Neural cell (in vitro differentiated cells): ENCODE measurements around the gene B3GNT5. TPM values are rescaled to one million over a fixed set of nuclear protein-coding genes. Genes with fewer than 3 reads are reported as not detected.

Source experiments
- H2AFZ ChIP-seq: fragments of 200-600, 300-800 bp; sonication (generic), shearing (Covaris generic); 2 replicates; pipeline ENCODE4 v1.6.0; 2014; ENCODE audit warnings: low read depth, mild to moderate bottlenecking, antibody characterized with exemption, low read length, moderate library complexity
- H3F3A ChIP-seq: fragments of 200-600 bp; shearing (Covaris generic); 2 replicates; pipeline ENCODE4 v1.6.1; 2016; ENCODE audit warnings: mild to moderate bottlenecking, moderate library complexity, mixed read lengths, antibody characterized with exemption, low read length; ENCODE audit not compliant: insufficient read depth, poor library complexity, severe bottlenecking
- H3K27ac ChIP-seq: fragments of 200-600, 300-800 bp; sonication (generic), shearing (Covaris generic); 2 replicates; pipeline ENCODE4 v1.5.1; 2014; ENCODE audit warnings: mild to moderate bottlenecking, low read length, moderate library complexity
- H3K27me3 ChIP-seq: fragments of 300-800, 200-600 bp; sonication (generic), shearing (Covaris generic); 2 replicates; pipeline ENCODE4 v1.6.0; 2014; ENCODE audit warnings: mild to moderate bottlenecking, low read depth, low read length, moderate library complexity; ENCODE audit not compliant: insufficient read depth
- H3K36me3 ChIP-seq: fragments of 300-800, 200-600 bp; sonication (generic), shearing (Covaris generic); 2 replicates; pipeline ENCODE4 v1.5.1; 2014; ENCODE audit warnings: mild to moderate bottlenecking, antibody characterized with exemption, low read length, moderate library complexity; ENCODE audit not compliant: insufficient read depth
- H3K4me2 ChIP-seq: fragments of 300-800, 200-600 bp; sonication (generic), shearing (Covaris generic); 2 replicates; pipeline ENCODE4 v1.6.0; 2014; ENCODE audit warnings: mild to moderate bottlenecking, low read length
- H3K4me3 ChIP-seq: fragments of 300-800, 200-600 bp; sonication (generic), shearing (Covaris generic); 2 replicates; pipeline ENCODE4 v1.5.1; 2014; ENCODE audit warnings: mild to moderate bottlenecking, low read length, moderate library complexity
- H3K79me2 ChIP-seq: fragments of 200-600 bp; shearing (Covaris generic); replicated peaks from 2 replicates; pipeline ENCODE4 v1.6.0; 2014; ENCODE audit warnings: mild to moderate bottlenecking, low read length, moderate library complexity; ENCODE audit not compliant: insufficient read depth
- H3K9ac ChIP-seq: fragments of 300-800, 200-600 bp; sonication (generic), shearing (Covaris generic); 2 replicates; pipeline ENCODE4 v1.6.1; 2016; ENCODE audit warnings: mild to moderate bottlenecking, low read length, mixed read lengths
- H3K9me2 ChIP-seq: fragments of 200-600 bp; shearing (Covaris generic); 2 replicates; pipeline ENCODE4 v1.6.1; 2016; ENCODE audit warnings: mild to moderate bottlenecking, low read length, mixed read lengths; ENCODE audit not compliant: insufficient read depth
- H3K9me3 ChIP-seq: fragments of 200-600, 300-800 bp; sonication (generic), shearing (Covaris generic); 2 replicates; pipeline ENCODE4 v1.6.1; 2016; ENCODE audit warnings: mild to moderate bottlenecking, mixed run types, low read length, moderate library complexity, mixed read lengths
- H4K20me1 ChIP-seq: fragments of 200-600 bp; shearing (Covaris generic); 2 replicates; pipeline ENCODE4 v1.6.1; 2016; ENCODE audit warnings: mild to moderate bottlenecking, mixed run types; ENCODE audit not compliant: insufficient read depth
- CTCF ChIP-seq: fragments of 450-650 bp; IDR thresholded peaks from 2 replicates; pipeline ENCODE4 v1.5.1; 2014; ENCODE audit warnings: antibody characterized with exemption, mild to moderate bottlenecking, moderate library complexity; ENCODE audit not compliant: poor library complexity, severe bottlenecking
- EP300 ChIP-seq: fragments of 450-650 bp; conservative IDR thresholded peaks from 2 replicates; pipeline ENCODE4 v1.6.1; 2014; ENCODE audit warnings: antibody characterized with exemption, mild to moderate bottlenecking, moderate library complexity; ENCODE audit not compliant: poor library complexity, severe bottlenecking
- EZH2 ChIP-seq: fragments of 200-600, 300-800 bp; shearing (Covaris generic), sonication (generic); IDR thresholded peaks from 2 replicates; pipeline ENCODE4 v1.6.1; 2014; ENCODE audit warnings: antibody characterized with exemption, low read length, borderline replicate concordance, mild to moderate bottlenecking; ENCODE audit not compliant: insufficient read depth, poor library complexity, severe bottlenecking
- MXI1 ChIP-seq: fragments of 450-650 bp; conservative IDR thresholded peaks from 2 replicates; pipeline ENCODE4 v1.6.1; 2014; ENCODE audit warnings: antibody characterized with exemption, mild to moderate bottlenecking; ENCODE audit not compliant: poor library complexity, severe bottlenecking
- POLR2AphosphoS5 ChIP-seq: IDR thresholded peaks from 2 replicates; pipeline ENCODE4 v1.6.1; 2012
- RAD21 ChIP-seq: fragments of 450-650 bp; conservative IDR thresholded peaks from 2 replicates; pipeline ENCODE4 v1.6.1; 2014; ENCODE audit warnings: antibody characterized with exemption, mild to moderate bottlenecking, moderate library complexity
- SMC3 ChIP-seq: fragments of 450-650 bp; conservative IDR thresholded peaks from 2 replicates; pipeline ENCODE4 v1.6.1; 2014; ENCODE audit warnings: antibody characterized with exemption, mild to moderate bottlenecking, moderate library complexity; ENCODE audit not compliant: poor library complexity
- TAF1 ChIP-seq: IDR thresholded peaks from 2 replicates; pipeline ENCODE4 v1.6.1; 2012; ENCODE audit warnings: low read depth
- polyA plus RNA-seq: library from polyadenylated mRNA; depleted of rRNA; stranded (reverse); fragments of >200 nt; gene quantifications from 2 replicates; pipeline ENCODE4 v1.2.3, GENCODE V29; 2014
- TF ChIP-seq, protein P1 (sequence below): IDR thresholded peaks from 2 replicates; pipeline ENCODE4 v1.6.1; 2012; ENCODE audit warnings: borderline replicate concordance

Gene B3GNT5
- polyA plus RNA-seq, 1 donor from 2014 or later = 6.1 TPM

DNA sequence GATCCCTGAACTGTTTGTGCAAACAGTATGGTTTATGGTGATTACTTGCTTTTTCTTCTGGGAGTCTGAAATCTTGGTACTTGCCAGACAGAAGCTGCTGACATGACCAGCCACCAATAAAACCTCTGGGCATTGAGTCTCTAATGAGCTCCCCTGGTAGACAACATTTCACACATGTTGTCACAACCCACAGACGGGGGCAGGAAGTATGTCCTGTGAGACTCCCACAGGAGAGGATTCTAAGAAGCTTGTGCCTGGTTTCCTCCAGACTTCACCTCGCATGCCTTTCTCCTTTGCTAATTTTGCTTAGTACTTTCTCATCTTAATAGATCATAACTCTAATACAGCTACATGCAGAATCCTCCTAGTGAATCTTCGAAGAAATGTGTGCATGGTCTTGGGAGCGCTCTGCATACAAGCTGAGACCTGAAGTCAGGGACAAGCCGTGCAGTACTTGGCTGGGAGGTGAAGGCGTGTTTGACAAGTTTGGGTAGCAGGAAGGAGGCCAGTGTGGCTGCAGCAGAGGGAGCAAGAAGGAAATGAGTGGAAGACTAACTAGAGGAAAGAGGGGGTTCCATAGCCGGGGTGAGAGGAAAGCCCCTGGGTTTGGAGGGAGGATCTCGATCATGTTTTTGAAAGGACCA is 49.0 kb downstream of the B3GNT5 start:
- no peaks in the 10 kb centered on the region for H3F3A ChIP-seq
- H3K9me2 ChIP-seq = no peaks in the 10 kb centered on the region
- H3K27me3 ChIP-seq = no peaks in the 10 kb centered on the region
- H3K27ac ChIP-seq = no peak overlapping the region
- H2AFZ ChIP-seq = no peak overlapping the region
- H3K9ac ChIP-seq = no peak overlapping the region
- H3K4me2 ChIP-seq = no peak overlapping the region
- no peak overlapping the region for H3K4me3 ChIP-seq
- TF ChIP-seq CTCF (no peak), TAF1 (no peak), EZH2 (no peak), SMC3 (no peak), MXI1 (no peak), EP300 (no peak)
- TF ChIP-seq, protein P1, sequence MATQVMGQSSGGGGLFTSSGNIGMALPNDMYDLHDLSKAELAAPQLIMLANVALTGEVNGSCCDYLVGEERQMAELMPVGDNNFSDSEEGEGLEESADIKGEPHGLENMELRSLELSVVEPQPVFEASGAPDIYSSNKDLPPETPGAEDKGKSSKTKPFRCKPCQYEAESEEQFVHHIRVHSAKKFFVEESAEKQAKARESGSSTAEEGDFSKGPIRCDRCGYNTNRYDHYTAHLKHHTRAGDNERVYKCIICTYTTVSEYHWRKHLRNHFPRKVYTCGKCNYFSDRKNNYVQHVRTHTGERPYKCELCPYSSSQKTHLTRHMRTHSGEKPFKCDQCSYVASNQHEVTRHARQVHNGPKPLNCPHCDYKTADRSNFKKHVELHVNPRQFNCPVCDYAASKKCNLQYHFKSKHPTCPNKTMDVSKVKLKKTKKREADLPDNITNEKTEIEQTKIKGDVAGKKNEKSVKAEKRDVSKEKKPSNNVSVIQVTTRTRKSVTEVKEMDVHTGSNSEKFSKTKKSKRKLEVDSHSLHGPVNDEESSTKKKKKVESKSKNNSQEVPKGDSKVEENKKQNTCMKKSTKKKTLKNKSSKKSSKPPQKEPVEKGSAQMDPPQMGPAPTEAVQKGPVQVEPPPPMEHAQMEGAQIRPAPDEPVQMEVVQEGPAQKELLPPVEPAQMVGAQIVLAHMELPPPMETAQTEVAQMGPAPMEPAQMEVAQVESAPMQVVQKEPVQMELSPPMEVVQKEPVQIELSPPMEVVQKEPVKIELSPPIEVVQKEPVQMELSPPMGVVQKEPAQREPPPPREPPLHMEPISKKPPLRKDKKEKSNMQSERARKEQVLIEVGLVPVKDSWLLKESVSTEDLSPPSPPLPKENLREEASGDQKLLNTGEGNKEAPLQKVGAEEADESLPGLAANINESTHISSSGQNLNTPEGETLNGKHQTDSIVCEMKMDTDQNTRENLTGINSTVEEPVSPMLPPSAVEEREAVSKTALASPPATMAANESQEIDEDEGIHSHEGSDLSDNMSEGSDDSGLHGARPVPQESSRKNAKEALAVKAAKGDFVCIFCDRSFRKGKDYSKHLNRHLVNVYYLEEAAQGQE = no peak
- H4K20me1 ChIP-seq = no peaks in the 10 kb centered on the region
- no peaks in the 10 kb centered on the region for H3K79me2 ChIP-seq
- H3K9me3 ChIP-seq = no peaks in the 10 kb centered on the region
- H3K36me3 ChIP-seq = no peaks in the 10 kb centered on the region

GRCh38 chr3:183303690-183304089 is 50.6 kb downstream of the B3GNT5 start:
- Histone ChIP-seq H4K20me1 (no peaks in the 10 kb centered on the region), H3F3A (no peaks in the 10 kb centered on the region), H3K36me3 (no peaks in the 10 kb centered on the region), H3K4me2 (no peak overlapping the region), H3K9ac (no peak overlapping the region), H3K27me3 (no peaks in the 10 kb centered on the region), H3K79me2 (no peaks in the 10 kb centered on the region), H3K9me2 (no peaks in the 10 kb centered on the region), H2AFZ (no peak overlapping the region), H3K9me3 (no peaks in the 10 kb centered on the region), H3K4me3 (no peak overlapping the region), H3K27ac (no peak overlapping the region)
- TF ChIP-seq EP300 (no peak), CTCF (no peak), RAD21 (no peak), EZH2 (no peak), TAF1 (no peak), SMC3 (no peak), POLR2AphosphoS5 (no peak)
- TF ChIP-seq, protein P1 = no peak
